Smooth muscle cell (in vitro differentiated cells): ENCODE data around the gene CEMIP. TPM values are rescaled to one million over a fixed set of nuclear protein-coding genes. Genes with fewer than 3 reads are reported as not detected.

ENCODE experiments used
- DNase-seq: peaks from one replicate; lab custom pipeline; 2025; ENCODE audit not compliant: unreplicated experiment; lab: John Stamatoyannopoulos, UW
- H2AFZ ChIP-seq: fragments of 200-600 bp; sonication (generic); 2 replicates; pipeline ENCODE4 v1.6.0; 2016; ENCODE audit warnings: antibody characterized with exemption, low read depth, mild to moderate bottlenecking
- H3F3A ChIP-seq: fragments of 200-600 bp; sonication (generic); 2 replicates; pipeline ENCODE4 v1.6.0; 2017; ENCODE audit warnings: antibody characterized with exemption, low read depth
- H3K27ac ChIP-seq: fragments of 200-600 bp; sonication (generic); 2 replicates; pipeline ENCODE4 v1.5.1; 2016; ENCODE audit warnings: low read depth, mild to moderate bottlenecking
- H3K27me3 ChIP-seq: fragments of 200-600 bp; sonication (generic); 2 replicates; pipeline ENCODE4 v1.6.1; 2016; ENCODE audit warnings: low read depth, mild to moderate bottlenecking
- H3K36me3 ChIP-seq: fragments of 200-600 bp; sonication (generic); 2 replicates; pipeline ENCODE4 v1.5.1; 2016; ENCODE audit warnings: low read depth
- H3K4me1 ChIP-seq: fragments of 200-600 bp; sonication (generic); 2 replicates; pipeline ENCODE4 v1.5.1; 2016; ENCODE audit warnings: low read depth
- H3K4me2 ChIP-seq: fragments of 200-600 bp; sonication (generic); 2 replicates; pipeline ENCODE4 v1.6.0; 2016; ENCODE audit warnings: mild to moderate bottlenecking
- H3K4me3 ChIP-seq: fragments of 200-600 bp; sonication (generic); 2 replicates; pipeline ENCODE4 v1.5.1; 2016; ENCODE audit warnings: mild to moderate bottlenecking
- H3K79me2 ChIP-seq: fragments of 200-600 bp; sonication (generic); 2 replicates; pipeline ENCODE4 v1.6.0; 2016; ENCODE audit warnings: low read depth, mild to moderate bottlenecking
- H3K9ac ChIP-seq: fragments of 200-600 bp; sonication (generic); 2 replicates; pipeline ENCODE4 v1.6.0; 2016; ENCODE audit warnings: low read depth
- H3K9me3 ChIP-seq: fragments of 200-600 bp; sonication (generic); replicated peaks from 2 replicates; pipeline ENCODE4 v1.5.1; 2016; ENCODE audit warnings: low read depth
- H4K20me1 ChIP-seq: fragments of 200-600 bp; sonication (generic); 2 replicates; pipeline ENCODE4 v1.6.0; 2016; ENCODE audit warnings: low read depth
- WGBS: methylation state at CpG from one replicate; pipeline ENCODE4 v1.1.7; 2016; ENCODE audit warnings: low lambda C conversion rate; 5-methylcytosine and 5-hydroxymethylcytosine counted together
- polyA plus RNA-seq: library from polyadenylated mRNA; unstranded; fragments of >200 nt; fragmentation: Nextera tagmentation; extraction: Ambion mirVana; gene quantifications from 2 replicates; pipeline ENCODE4 v1.2.1, GENCODE V29; 2016
- total RNA-seq: library from RNA; depleted of rRNA; stranded (reverse); fragments of >200 nt; gene quantifications from 2 replicates; pipeline ENCODE4 v1.2.3, GENCODE V29; 2014
- TF ChIP-seq, protein P1 (sequence below): fragments of 200-600 bp; sonication (generic); IDR thresholded peaks from 2 replicates; pipeline ENCODE4 v1.5.1; 2017; ENCODE audit warnings: borderline replicate concordance, mild to moderate bottlenecking, antibody characterized with exemption; ENCODE audit not compliant: insufficient read depth, poor library complexity, severe bottlenecking

Gene CEMIP
- total and polyA plus RNA-seq, 2 experiments from 2014 or later: 1.9 TPM

DNA sequence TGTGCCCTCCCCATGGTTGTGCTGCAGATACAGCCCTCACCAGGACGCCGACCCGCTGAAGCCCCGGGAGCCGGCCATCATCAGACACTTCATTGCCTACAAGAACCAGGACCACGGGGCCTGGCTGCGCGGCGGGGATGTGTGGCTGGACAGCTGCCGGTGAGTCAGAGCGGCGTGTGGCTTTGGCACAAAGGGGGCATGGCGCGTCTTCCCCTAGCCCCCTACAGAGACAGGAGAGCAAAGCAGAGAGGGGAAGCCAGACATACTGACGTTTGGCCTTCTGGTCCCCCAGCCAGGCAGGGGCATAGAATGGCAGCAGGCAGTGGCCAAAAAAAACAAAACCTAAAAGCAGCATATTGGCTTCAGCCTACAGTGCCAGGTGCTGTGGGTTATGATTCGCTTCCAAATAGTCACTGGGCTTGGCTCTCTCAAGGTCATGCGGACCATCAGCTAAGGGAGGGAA lies 146.5 kb downstream of the CEMIP start:
- H3K4me2 ChIP-seq: no peak overlapping the region
- no peak overlapping the region for H3K4me3 ChIP-seq
- no peaks in the 10 kb centered on the region for H3K4me1 ChIP-seq
- 96% methylated on average over 17 of the region's 17 CpGs for WGBS
- DNase-seq: no peak
- no peaks in the 10 kb centered on the region for H3F3A ChIP-seq
- H3K79me2 ChIP-seq: no peaks in the 10 kb centered on the region
- no peak overlapping the region for H3K27ac ChIP-seq
- no peak overlapping the region for H3K9ac ChIP-seq
- H3K36me3 ChIP-seq: no peaks in the 10 kb centered on the region
- TF ChIP-seq, protein P1, sequence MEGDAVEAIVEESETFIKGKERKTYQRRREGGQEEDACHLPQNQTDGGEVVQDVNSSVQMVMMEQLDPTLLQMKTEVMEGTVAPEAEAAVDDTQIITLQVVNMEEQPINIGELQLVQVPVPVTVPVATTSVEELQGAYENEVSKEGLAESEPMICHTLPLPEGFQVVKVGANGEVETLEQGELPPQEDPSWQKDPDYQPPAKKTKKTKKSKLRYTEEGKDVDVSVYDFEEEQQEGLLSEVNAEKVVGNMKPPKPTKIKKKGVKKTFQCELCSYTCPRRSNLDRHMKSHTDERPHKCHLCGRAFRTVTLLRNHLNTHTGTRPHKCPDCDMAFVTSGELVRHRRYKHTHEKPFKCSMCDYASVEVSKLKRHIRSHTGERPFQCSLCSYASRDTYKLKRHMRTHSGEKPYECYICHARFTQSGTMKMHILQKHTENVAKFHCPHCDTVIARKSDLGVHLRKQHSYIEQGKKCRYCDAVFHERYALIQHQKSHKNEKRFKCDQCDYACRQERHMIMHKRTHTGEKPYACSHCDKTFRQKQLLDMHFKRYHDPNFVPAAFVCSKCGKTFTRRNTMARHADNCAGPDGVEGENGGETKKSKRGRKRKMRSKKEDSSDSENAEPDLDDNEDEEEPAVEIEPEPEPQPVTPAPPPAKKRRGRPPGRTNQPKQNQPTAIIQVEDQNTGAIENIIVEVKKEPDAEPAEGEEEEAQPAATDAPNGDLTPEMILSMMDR: no peak
- no peaks in the 10 kb centered on the region for H3K27me3 ChIP-seq
- no peaks in the 10 kb centered on the region for H4K20me1 ChIP-seq
- no peaks in the 10 kb centered on the region for H3K9me3 ChIP-seq
- no peak overlapping the region for H2AFZ ChIP-seq

DNA sequence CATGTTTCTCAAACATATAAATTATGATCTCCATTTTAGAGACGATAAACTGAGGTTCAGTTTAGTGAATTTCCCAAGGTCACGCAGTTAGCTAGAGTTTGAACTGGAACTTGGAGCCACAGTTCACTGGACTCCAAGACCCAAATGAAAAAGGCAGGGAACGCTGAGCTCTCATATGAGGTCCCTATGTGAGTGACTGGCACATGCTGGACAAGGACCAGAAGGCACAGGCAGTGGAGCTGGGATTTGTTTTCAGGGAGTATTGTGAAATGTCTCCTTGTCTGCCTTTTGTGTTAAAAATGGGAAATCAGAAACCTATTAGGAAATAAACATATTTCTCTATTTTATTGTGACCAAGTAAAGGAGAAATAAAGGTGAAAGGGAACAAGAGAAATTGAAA lies 147.0 kb downstream of the CEMIP start:
- no peak for DNase-seq
- no peaks in the 10 kb centered on the region for H3K4me1 ChIP-seq
- TF ChIP-seq, protein P1: no peak

DNA sequence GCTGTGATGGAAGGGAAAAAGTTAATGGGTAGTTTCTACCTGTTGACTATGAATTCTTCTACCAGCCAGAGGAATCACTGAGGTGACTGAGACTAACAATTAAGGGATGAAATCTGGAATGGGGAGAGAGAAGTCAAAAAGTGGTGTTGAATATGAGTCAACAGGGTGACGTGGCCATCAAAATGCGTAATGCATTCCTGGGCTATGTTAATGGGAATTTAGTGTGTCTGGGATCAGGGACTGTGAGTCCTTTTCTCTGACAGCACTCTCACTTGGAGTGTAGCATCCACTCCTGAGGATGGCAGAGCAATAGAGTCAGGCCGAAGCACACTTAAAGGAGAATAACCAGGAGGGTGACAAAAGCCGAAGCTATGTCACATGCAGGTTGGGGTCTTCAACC lies 150.1 kb downstream of the CEMIP start:
- Histone ChIP-seq H3K4me2 (no peak overlapping the region), H2AFZ (no peak overlapping the region), H3K9ac (no peak overlapping the region), H3K9me3 (no peaks in the 10 kb centered on the region), H3K4me3 (no peak overlapping the region), H3K27me3 (no peaks in the 10 kb centered on the region), H3K27ac (peak overlapping the region; percentile 60), H3F3A (peaks cover 11% of the 10 kb centered on the region), H4K20me1 (no peaks in the 10 kb centered on the region), H3K79me2 (no peaks in the 10 kb centered on the region), H3K36me3 (no peaks in the 10 kb centered on the region), H3K4me1 (no peaks in the 10 kb centered on the region)
- 71% methylated on average over 4 of the region's 4 CpGs for WGBS
- TF ChIP-seq, protein P1: no peak
- DNase-seq: no peak

More for the DNA sequence above, 147.0 kb downstream of the CEMIP start:
- Histone ChIP-seq H3F3A (no peaks in the 10 kb centered on the region), H3K9ac (no peak overlapping the region), H3K4me2 (no peak overlapping the region), H4K20me1 (no peaks in the 10 kb centered on the region), H3K79me2 (no peaks in the 10 kb centered on the region), H3K36me3 (no peaks in the 10 kb centered on the region), H3K27me3 (no peaks in the 10 kb centered on the region), H3K27ac (no peak overlapping the region), H3K9me3 (no peaks in the 10 kb centered on the region), H3K4me3 (no peak overlapping the region), H2AFZ (no peak overlapping the region)
- WGBS: 97% methylated on average over 3 of the region's 3 CpGs

DNA sequence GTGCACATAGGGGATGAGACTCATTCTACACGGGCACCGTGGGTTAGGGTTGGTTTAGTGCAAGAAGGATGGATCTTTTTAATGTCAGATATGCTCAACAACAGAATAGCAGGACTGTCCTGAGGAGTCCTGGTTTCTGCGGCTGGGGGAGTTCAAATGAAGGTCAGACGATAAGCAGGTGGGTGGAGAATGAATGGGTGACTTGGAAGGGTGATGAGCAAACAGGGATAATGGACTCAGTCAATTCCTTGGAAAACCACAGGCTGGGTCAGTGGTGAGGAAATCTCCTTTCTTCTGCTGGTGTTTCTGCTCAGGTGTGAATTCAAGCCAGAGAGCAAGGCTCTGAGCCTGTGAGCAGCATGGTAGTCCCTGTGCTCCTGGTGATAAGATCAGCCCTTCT lies 150.5 kb downstream of the CEMIP start:
- peaks cover 15% of the 10 kb centered on the region for H3F3A ChIP-seq
- no peak overlapping the region for H3K9ac ChIP-seq
- no peaks in the 10 kb centered on the region for H3K79me2 ChIP-seq
- H3K4me2 ChIP-seq: no peak overlapping the region
- H3K9me3 ChIP-seq: no peaks in the 10 kb centered on the region
- peak overlapping the region; percentile 60 for H3K27ac ChIP-seq
- no peaks in the 10 kb centered on the region for H3K27me3 ChIP-seq
- no peaks in the 10 kb centered on the region for H3K4me1 ChIP-seq
- DNase-seq: no peak
- no peak overlapping the region for H3K4me3 ChIP-seq
- no peak overlapping the region for H2AFZ ChIP-seq
- H4K20me1 ChIP-seq: no peaks in the 10 kb centered on the region
- 70% methylated on average over 4 of the region's 4 CpGs for WGBS
- H3K36me3 ChIP-seq: no peaks in the 10 kb centered on the region
- TF ChIP-seq, protein P1: no peak
